ENCODE data around the gene TDG. TPM values are rescaled to one million over a fixed set of nuclear protein-coding genes. Genes with fewer than 3 reads are reported as not detected.

The TDG gene
- 12.9 and 16.4 TPM in 2 replicates for polyA plus RNA-seq

GRCh38 chr12:103965590-103966504 lies at the start of gene TDG:
Gene TDG, plus strand, starts transcription at chr12:103965872. Its CDS starts 166 bp downstream, at chr12:103966038.

DNA sequence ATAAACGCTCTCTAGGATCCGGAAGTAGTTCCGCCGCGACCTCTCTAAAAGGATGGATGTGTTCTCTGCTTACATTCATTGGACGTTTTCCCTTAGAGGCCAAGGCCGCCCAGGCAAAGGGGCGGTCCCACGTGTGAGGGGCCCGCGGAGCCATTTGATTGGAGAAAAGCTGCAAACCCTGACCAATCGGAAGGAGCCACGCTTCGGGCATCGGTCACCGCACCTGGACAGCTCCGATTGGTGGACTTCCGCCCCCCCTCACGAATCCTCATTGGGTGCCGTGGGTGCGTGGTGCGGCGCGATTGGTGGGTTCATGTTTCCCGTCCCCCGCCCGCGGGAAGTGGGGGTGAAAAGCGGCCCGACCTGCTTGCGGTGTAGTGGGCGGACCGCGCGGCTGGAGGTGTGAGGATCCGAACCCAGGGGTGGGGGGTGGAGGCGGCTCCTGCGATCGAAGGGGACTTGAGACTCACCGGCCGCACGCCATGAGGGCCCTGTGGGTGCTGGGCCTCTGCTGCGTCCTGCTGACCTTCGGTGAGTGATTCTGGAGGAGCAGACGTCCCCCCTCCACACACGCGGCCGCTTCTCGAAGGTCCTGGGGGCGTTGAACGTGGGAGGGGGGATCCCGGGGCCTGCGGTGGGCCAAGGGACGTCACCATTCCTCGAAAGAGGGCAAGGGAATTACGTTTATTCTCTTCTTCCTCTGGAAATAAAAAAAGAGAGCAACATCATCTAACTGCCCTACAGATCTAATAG lies 35.5 kb upstream of the TDG start, which contains the start of gene HSP90B1:
TSS of gene HSP90B1 (plus strand) at position 377 of the 753 bp plus-strand sequence. CDS start at position 483, 106 bp downstream.

Other genes with a start within 250 kb of the TDG start
- gene NT5DC3, start 124.6 kb upstream of the TDG start, polyA plus RNA-seq, result 2.4 and 2.9 TPM in 2 replicates
- gene HSP90B1, start 35.5 kb upstream of the TDG start, polyA plus RNA-seq, result 426 and 432 TPM in 2 replicates
- 0.28 and 0.60 TPM in 2 replicates for gene GLT8D2, start 84.3 kb downstream of the TDG start, polyA plus RNA-seq
- gene HCFC2, start 98.7 kb downstream of the TDG start, polyA plus RNA-seq, result 15.6 and 16.7 TPM in 2 replicates
- 18.1 and 24.0 TPM in 2 replicates for gene NFYB, start 172.3 kb downstream of the TDG start, polyA plus RNA-seq
- 70.5 and 81.6 TPM in 2 replicates for gene TXNRD1, start 249.9 kb downstream of the TDG start, polyA plus RNA-seq

All from Purkinje cell (primary cell).